HG02610 (cell line): ENCODE data around the gene METRNL.

ENCODE experiments used
- ATAC-seq: cut with Tn5 transposase; IDR thresholded peaks from one replicate; pipeline ENCODE4 v1.9.1; 2021; ENCODE audit warnings: mild to moderate bottlenecking, moderate library complexity; ENCODE audit not compliant: unreplicated experiment

METRNL gene

DNA sequence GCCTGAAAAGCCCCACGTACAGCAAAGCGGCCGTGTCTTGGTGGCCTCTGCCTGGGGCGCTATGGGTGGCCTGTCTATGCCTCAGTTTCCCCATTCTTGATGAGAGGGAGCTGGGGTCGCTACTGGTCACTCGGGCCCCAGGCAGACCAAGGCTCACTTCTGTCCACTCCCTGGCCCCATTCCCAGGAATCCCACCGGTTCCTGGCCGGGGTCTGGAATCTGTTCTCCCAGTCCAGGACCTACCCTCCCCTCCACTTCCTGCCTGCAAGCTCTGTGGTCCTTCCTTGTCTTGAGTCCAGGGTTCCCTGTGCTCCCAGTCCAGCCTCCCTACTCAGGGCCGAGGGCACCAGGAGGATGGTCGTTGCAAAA is 24.5 kb downstream of the METRNL start:
- ATAC-seq: no peak

DNA sequence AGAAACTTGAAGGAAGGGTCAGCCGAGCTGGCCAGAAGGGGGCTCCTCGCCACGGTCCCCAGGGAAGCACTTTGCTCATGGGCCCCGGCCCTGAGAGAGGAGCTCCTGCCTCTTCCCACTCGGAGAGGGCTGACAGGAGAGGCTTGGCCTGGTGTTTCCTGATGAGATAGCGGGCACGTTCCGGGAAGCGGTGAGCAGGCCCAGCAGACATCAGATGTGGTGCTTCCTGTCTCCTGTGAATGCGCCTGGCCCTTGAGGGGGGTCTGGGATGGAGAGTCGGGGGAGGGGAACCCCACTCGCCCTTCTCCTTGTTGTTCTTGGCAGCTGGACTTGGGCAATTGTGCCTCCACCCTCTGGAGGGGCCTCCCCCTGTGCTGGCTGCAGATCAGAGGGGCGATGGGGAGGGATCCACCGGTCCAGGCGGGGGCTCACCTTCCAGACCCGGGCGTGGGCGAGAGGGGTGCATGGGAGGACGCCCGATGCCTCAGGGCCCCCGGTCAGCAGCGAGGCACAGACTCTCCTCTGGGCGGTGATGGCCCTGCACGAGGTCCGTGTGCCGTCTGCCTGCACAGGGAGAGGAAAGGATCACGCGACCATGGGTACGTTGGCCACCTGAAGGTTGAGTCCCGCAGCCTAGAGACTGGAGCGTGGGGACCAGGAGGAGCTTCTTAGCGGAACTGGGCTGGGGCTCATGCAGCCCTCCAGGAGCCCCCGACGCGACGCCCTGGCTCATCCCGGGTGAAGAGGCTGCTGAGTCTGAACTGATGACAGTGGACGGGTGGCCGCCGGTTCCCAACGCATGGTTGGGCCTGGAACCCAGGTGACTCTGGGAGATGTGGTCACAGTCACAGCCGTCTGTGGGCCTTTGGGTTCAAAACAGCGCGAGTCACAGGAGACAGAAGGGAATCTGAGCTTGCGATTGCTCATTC is 25.4 kb downstream of the METRNL start:
- no peak for ATAC-seq

DNA sequence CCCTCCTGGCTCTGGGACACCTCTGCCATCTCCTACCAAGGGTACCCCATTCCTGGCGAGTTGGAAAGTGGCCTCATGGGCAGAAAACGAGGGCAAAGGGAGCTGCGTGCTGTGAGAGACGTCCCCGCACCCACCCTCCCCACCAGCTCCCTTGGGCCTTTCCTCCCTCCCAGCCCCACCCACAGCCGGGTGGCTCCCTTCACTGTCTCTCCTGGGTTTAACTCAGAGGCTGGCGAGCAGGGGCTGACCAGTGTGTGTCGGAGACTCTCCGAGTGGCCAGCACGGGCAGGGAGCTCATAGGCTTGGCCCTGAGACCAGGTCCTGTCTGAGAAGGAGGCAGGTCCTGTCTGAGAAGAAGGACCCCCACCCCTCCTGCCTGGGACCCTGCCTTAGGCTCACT is 26.1 kb downstream of the METRNL start:
- no peak for ATAC-seq

DNA sequence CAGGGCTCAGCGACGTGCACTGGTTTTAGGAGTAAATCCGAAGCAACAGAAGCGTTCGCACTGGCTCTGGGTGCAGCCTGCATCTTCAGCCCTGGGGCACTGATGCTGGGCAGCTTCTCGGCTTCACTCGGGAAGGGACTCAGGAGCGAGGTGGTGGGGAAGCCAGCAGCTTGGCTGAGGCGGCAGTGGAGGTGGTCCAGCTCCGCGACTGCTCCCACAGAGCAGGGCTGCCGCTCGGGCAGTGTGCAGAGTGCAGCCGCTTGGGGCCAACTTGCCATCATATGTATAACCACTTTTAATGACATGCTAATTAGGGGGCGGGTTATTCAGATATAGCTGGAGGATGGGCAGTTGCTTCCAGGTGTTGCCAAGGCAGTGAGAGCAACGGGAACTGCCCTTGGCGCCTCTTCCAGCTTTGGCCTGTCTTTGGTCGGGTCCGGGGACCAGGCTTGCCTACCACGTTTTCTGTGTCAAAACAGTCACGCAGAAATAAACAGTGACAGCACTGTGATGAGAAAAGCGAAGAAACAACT is 26.7 kb downstream of the METRNL start:
- ATAC-seq: no peak

DNA sequence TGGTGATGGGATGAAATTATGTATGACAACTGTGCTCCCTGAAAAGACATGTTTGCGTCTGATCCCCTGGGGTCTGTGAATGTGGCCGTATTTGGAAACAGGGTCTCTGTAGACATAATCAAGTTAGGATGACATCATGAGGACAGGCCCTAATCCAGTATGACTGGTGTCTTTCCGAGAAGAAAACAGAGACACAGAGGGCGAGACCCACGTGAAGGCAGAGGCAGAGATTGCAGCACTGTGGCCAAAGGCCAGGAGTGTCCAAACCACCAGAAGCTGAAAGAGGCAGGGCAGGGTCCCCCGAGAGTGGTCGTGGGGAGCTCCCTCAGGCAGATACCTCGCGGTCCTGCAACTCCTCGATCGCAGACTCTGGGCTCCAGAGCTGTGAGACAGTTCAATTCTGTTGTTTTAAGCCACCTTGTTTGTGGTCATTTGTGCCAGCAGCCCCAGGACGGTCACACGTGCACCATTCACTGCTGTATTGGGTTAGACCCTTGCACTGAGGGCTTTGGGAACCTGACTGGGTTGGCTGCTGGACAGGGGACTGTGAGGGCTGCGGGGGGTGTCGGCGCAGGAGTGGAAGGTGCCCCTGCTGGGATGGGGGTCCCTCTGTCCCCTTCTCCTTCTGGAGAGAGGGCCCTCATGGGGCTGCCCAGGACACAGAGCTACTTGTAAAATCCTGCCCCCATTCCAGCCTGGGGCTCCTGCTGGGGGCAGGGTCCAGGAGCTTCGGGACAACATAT is 27.7 kb downstream of the METRNL start:
- ATAC-seq: no peak

DNA sequence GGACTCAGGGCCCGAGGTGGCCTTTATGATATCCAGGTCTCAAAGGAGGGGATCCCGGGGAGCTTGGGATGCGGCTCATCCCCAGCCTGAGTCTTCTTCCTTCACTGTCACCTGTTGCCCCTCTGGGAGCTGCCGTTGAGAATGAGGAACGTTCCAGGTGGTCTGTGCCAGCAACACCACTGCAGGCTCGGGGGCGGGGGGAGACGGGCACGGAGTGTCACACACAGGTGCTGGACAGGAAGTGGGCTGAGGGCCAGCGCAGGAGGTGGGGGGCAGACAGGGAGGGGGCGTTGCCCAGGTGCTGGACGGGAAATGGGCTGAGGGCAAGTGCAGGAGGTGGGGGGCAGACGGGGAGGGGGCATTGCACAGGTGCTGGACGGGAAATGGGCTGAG is 28.2 kb downstream of the METRNL start:
- no peak for ATAC-seq

DNA sequence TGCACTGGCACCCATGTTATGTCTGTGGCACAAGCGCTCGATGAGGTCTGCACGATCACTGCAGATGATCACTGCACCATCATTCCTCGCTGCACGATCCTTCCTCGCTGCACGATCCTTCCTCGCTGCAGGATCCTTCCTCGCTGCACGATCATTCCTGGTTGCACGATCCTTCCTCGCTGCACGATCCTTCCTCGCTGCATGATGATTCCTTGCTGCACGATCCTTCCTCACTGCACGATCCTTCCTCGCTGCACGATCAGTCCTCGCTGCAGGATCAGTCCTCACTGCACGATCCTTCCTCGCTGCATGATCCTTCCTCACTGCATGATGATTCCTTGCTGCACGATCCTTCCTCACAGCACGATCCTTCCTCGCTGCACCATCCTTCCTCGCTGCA is 29.3 kb downstream of the METRNL start:
- ATAC-seq: no peak

DNA sequence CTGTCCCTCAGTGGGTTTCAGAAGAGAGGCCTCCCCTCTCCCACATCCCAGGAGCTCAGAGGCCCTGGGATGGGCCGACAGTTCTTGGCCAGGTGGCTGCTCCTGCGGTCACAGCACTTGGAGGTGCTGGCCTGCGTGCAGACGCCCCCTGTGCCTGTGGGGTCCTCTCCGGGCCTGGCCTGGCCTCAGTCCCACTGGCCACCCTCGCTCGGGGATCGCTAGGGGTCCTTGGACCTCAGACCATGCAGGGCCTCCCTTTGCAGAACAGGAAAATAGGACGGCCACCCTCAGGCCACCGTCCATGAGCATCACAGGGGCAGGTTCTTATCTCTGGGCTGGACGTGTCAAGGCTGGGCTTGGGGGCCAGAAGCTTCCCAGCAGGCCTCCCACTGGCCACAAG is 30.0 kb downstream of the METRNL start:
- no peak for ATAC-seq

DNA sequence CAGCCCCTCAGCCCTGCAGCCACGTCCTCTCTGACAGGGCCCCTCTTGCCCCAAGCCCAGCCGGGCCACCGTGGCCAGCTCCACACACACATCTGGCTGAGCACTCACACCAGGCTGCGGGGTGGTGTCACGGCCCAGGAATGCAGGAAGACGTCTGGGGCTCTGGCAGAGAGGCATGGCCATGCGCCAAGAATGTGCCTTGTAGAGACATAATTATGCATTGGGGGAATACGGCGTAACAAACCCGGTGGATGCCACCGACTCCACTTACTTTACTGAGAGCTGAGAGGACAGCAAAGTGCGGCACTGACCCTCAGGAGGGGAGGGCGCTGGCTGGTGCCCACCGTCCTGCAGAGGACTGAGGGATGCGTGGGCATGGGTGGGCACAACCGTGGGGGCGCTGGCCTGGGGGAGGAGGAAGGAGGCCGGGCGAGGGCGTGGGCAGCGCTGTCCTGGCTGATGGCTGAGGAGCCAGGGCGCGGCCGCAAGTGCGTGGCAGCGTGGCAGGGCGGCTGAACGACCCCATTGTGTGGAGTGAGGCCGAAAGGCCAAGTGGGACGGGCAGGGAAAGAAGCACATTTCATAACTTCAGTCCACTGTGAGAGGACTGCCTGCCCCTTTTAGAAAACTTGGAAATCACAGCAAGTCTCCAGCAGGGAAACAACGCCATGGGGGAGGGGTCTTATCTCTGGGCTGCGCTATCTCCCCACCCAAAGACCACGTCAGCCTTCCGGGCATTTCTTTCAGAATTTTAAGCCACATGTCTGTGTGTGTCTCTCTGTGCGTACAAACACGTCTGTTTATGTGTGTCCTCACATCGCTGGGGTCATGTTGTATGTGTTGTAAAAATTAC is 30.6 kb downstream of the METRNL start:
- no peak for ATAC-seq

DNA sequence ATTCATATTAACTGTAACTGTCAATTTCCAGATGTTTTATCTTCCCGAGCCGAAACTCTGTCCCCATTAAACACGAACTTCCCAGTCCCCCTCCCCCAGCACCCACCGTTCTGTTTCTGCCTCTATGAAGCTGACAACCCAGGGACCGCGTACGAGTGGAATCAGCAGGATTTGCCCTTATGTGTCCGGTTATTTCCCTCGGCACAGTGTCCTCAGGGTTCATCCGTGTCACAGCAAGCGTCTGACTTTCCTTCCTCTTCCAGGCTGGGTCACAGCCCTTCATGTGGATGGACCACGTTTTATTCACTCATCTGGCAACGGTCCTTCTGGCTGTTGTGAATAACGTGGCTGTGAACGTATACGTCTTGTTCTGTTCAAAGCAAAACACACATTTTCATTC is 31.3 kb downstream of the METRNL start:
- no peak for ATAC-seq

DNA sequence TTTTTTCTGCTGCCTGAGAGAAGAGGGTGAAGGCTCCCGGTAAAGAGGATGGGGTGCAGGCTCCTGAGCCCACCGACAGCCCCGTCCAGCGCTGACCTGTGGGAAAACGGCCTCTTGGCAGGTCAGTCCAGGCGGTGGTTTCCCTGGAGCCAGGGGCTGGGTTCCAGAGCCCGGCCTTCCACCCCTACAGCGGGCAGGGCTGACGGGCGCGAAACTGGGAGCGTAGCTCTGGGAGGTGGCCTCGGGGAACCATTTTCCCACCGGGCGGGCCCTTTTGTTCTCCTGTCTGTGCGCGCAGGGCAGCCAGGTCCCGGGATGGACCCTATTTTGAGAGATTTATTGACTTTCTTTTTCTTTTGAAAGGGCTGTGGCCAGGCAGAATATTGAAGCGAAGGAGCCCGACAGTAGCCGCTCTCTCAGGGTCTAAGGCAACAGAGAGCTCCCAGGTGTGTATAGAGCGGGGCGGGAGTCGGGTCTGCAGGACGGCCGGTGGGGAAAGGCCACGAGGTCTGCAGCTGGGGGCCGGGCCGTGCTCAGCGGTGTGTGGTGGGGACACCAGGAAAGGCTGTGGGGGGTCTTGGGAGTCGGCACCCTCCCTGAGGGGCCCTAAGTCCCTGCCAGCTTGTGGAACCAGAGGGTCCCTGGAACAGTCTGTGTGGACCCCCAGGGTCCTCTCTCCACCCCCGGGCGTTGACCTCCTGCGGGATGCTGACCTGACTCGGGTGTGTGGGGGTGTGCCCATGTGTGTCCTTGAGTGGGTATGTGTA is 32.3 kb downstream of the METRNL start:
- ATAC-seq: no peak

DNA sequence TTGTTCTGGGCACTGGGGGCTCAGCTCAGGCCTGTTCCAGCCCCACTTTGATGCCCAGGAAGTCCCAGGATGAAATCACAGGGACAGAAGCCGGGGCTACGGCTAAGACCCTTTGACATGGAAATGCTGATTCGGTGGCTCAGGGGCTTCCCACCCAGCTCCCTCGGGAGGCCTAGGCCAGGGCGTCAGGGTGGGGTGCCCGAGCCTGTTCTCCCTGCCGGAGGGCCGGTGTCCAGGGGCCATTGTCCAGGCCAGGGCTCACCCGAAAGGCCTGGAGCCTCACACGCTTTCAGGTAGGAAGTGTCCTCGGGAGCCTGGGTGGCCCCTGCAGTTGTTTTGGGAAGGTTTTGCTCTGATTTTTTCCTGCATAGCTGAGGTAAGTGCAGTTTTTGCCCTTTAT is 34.0 kb downstream of the METRNL start:
- no peak for ATAC-seq

DNA sequence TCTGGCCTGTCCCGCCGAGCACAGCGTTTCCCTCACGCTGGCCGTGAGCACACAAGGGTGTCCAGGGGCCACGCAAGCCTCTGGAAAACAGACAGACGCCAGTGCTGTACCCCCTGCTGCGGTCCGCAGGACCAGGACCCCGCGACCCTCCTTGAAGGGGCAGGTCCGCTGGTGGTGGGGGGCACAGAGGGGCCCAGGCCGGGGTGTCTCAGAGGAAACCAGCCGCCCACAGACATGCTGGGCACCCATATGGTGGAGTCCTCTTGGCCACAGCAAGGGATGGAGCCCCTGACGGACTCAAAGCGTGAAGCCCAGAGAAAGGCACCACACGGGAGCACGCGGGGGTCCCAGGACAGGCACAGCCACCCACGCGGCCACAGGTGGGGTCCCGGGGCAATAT is 34.4 kb downstream of the METRNL start:
- no peak for ATAC-seq

DNA sequence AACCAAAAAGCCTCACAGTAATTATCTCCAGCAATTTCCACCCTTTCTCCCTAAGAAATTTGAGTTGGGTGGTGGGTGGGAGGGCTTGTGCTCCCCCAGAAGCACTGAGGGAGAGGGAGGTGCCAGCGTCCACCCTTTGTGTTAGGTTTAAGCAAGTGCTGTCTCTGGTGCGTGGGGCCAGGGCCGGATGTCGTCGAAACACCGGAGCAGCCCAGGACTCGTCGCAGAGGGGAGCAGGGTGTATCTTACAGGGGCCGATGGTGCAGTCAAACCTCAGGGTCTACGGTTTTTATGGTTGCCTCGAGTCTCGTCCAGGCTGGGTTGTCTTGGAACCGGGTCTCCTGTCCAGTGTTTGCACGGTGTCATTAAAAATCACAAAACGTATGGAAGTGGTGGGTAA is 35.3 kb downstream of the METRNL start:
- ATAC-seq: no peak

DNA sequence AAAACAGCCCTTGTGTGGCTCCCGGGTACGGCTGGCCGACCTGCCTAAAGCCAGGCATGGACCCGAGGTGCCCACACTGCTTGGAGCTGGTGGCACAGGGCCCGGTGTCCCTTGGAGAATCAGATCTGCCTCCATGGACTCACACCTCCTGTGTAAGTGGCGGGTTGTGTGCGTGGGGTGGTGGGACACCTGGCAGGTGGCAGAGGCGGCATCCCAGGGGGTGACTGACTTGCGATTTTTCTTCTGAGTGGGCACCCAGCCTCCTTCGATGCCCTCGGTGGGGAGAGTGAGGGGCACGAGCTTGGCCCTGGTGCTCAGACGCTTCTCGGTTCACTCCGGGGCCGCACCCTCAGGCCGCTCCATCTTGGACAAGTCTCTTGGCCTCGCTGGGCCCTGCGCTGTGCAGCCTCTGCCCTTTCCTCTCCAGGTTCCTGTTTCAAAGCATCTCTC is 35.8 kb downstream of the METRNL start:
- ATAC-seq: no peak

DNA sequence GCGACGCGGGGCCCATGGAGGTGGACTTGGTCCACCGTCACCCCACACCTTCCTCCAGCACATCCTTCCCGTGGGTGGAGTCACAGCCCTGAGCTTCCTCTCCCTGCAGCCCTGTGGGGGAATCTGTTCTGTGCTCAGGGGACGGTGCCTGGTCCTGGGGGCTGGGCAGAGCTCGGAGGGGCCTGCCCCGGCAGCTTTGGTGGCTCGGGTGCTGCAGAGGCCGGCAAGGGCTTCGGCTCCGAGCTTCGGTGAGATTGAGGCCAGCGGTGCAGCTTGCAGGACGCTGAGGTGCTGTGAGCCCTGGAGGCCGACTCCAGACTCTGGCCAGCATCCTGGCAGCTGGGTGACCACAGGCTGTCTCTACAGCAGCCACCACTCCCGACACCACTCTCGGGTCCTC is 36.4 kb downstream of the METRNL start:
- no peak for ATAC-seq

DNA sequence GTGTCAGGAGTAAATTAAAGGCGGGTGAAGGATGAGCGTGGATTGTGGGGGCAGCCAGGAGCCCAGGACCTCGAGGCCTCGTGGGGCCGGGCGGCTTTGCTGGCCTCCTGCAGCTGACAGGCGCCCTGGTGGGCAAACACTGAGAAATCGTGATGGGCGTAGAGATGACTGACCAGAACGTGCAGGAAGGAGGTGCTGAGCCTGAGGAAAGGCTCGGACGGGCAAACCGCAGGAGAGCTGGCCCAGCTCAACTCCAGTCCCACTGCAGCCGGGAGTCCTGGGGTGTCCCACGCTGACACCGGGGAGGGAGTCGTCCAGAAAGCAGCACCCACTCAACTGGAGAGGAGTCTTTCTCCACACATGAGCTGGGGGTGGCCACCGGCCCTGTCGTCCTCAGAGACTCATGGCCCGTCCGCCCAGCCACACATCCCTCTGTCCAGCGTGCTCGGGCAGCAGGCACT is 36.9 kb downstream of the METRNL start:
- ATAC-seq: no peak

DNA sequence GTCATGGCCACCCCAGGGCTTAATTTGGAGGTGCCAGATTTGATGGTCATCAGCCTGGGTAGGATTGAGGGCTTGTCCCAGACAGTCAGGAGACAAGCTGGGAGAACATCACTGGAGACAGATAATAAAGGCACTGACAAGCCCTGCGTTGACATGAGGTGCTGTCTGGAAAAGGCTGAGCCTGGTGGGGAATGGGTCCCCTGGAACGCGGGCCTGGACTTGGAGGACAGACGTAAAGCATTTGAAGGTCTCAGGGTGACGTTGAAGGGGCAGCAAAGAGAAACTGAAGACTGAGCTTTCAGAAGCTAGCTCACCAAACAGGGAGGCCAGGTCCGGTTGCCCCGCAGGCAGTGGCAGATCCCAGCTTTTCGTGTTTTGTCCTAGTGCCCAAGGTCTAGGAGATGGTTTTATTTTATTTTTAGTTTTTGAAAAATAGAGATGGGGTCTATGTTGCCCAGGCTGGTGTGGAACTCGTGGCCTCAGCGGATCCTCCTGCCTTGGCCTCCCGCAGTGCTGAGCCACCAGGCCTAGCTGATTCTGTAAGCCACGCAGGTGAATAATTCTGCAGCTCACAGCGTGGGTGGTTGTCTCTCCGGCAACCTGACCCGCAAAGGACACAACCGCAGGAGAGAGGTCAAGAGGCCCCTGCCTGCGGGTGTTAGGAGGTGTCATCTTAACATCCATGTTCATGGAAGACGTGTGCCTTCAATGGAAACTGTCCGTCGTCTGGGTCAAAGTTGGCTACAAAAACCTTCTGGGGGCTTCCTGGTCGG is 37.6 kb downstream of the METRNL start:
- no peak for ATAC-seq

DNA sequence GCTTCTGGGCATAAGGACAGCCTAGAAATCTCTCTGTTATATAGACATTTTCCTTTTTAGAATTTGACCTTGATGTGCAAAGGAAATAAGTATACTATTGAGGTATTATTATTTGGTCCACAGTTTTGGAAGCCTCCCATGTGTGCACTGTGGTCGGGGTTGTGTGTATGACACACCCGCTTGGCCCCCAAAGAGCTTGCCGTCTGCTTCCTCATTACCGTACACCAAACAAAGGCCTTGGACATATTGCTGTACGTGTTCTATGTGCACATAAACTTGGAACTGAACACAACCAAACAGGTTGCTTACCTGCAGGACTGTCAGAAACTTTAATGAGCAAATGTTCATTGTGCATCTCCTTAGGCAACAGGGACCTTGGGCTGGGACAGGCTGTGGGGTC is 38.2 kb downstream of the METRNL start:
- no peak for ATAC-seq
